Mesothelial cell of epicardium (in vitro differentiated cells): Measurements from ENCODE around the gene ELP5. TPM values are rescaled to one million over a fixed set of nuclear protein-coding genes. Genes with fewer than 3 reads are reported as not detected.
A peak's percentile ranks its signal among the peaks of the same experiment; 100 is the strongest.

Source experiments
- DNase-seq, 2 experiments: peaks; one replicate each; pipeline ENCODE4 v3.0.0; 2021; ENCODE audit warnings: low spot score in 2 of 2; ENCODE audit not compliant: unreplicated experiment in 2 of 2
- H3K27ac Mint-ChIP-seq: 2 replicates; pipeline ENCODE4 v1.8.0; 2021; ENCODE audit warnings: mixed read lengths
- H3K27me3 Mint-ChIP-seq: 2 replicates; pipeline ENCODE4 v1.8.0; 2021; ENCODE audit warnings: low read depth, mixed read lengths
- H3K36me3 Mint-ChIP-seq: 2 replicates; pipeline ENCODE4 v1.8.0; 2021; ENCODE audit warnings: mixed read lengths
- H3K4me1 Mint-ChIP-seq: 2 replicates; pipeline ENCODE4 v1.8.0; 2021; ENCODE audit warnings: mixed read lengths
- H3K4me3 Mint-ChIP-seq: 2 replicates; pipeline ENCODE4 v1.8.0; 2021; ENCODE audit warnings: mild to moderate bottlenecking, moderate library complexity, mixed read lengths
- H3K9me3 Mint-ChIP-seq: 2 replicates; pipeline ENCODE4 v1.8.0; 2021; ENCODE audit warnings: mixed read lengths
- total RNA-seq: library from RNA; stranded (reverse); gene quantifications from 3 replicates; pipeline ENCODE4 v1.2.1, GENCODE V29; 2021
- TF ChIP-seq, protein P1 (sequence below): fragments of 200-600 bp; sonication (generic); IDR thresholded peaks from one replicate; pipeline ENCODE4 v1.5.0; 2021; ENCODE audit warnings: antibody characterized with exemption; ENCODE audit not compliant: unreplicated experiment

ELP5 gene
- total RNA-seq, 1 donor from 2014 or later, result 37.9 TPM

DNA sequence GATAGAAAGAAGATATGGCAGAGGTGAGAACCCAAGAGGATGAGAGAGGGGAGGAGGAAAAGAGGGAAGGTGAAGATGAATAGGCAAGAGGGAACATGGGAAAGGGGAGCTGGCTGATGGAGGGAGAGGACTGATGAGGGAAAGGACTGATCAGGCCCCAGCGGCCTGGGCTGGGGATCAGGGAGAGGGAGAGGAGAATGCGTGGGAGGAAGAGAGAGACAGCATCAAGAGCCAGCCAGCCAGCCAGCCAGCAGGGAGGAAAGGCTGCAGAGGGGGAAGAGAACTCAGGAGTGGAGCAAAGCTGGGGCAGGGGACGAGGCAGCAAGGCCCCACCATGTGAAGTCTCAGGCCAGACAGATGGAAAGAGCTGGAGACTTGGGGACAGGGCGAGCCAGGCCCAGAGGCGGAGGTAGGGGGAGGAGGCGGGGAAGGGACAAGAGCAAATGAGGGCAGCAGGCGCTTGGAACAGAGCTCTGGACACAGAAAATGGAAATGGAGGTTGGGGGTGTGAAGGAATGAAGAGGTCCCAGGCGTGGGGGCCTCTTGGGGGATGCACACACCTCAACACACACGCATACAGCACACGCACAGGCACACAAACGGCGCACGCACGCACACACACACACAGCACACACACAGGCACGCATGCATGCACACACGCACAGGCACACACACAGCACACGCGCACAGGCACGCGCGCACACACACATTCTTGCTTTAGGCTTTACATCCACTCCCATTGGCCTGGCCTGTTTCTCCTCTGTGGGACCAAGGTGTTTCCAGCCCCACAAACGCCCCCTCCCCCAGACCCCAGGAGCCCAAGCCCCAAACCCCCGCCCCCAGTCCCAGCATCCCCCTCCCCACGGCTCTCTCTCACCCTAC is 44.7 kb upstream of the ELP5 start:
- no peaks in the 10 kb centered on the region for H3K27me3 Mint-ChIP-seq
- peak overlapping the region; percentile 81 for H3K27ac Mint-ChIP-seq
- H3K9me3 Mint-ChIP-seq, result no peaks in the 10 kb centered on the region
- peaks cover 65% of the 10 kb centered on the region for H3K4me1 Mint-ChIP-seq
- DNase-seq, result no peak
- peak overlapping the region; percentile 27 for H3K4me3 Mint-ChIP-seq
- H3K36me3 Mint-ChIP-seq, result peaks cover 5% of the 10 kb centered on the region
- TF ChIP-seq, protein P1, sequence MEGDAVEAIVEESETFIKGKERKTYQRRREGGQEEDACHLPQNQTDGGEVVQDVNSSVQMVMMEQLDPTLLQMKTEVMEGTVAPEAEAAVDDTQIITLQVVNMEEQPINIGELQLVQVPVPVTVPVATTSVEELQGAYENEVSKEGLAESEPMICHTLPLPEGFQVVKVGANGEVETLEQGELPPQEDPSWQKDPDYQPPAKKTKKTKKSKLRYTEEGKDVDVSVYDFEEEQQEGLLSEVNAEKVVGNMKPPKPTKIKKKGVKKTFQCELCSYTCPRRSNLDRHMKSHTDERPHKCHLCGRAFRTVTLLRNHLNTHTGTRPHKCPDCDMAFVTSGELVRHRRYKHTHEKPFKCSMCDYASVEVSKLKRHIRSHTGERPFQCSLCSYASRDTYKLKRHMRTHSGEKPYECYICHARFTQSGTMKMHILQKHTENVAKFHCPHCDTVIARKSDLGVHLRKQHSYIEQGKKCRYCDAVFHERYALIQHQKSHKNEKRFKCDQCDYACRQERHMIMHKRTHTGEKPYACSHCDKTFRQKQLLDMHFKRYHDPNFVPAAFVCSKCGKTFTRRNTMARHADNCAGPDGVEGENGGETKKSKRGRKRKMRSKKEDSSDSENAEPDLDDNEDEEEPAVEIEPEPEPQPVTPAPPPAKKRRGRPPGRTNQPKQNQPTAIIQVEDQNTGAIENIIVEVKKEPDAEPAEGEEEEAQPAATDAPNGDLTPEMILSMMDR, result no peak

DNA sequence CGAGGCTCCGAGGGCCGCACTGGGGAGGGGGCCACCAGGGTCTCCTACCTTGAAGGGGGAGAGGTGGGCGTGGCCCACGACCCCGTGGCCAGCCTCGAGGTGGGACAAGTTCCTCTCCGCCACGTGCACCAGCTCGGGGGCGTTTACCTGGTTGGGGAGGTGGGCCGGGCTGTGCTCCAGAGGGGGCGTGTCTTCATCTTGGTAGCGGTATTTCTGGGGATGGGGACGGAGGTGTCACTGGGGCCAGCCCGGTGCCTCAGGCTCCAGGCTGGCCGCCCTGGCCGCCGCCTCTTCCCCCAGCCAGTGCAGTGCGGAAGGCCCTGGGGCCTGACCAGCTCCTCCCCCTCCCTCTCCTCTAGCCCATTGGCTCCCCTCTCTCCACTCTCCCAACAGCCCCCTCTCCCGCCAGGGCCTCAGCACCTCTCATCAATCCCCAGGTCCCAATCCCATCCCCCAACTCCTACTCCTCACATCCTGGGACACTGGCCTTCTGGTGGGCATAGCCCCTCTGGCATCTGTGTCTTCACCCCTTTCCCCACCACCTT is 43.9 kb upstream of the ELP5 start:
- Mint-ChIP-seq H3K27ac (peak overlapping the region; percentile 9), H3K9me3 (no peaks in the 10 kb centered on the region), H3K4me1 (peaks cover 67% of the 10 kb centered on the region), H3K4me3 (peak overlapping the region; percentile 10), H3K27me3 (no peaks in the 10 kb centered on the region), H3K36me3 (no peaks in the 10 kb centered on the region)
- no peak for DNase-seq
- TF ChIP-seq, protein P1, result no peak

DNA sequence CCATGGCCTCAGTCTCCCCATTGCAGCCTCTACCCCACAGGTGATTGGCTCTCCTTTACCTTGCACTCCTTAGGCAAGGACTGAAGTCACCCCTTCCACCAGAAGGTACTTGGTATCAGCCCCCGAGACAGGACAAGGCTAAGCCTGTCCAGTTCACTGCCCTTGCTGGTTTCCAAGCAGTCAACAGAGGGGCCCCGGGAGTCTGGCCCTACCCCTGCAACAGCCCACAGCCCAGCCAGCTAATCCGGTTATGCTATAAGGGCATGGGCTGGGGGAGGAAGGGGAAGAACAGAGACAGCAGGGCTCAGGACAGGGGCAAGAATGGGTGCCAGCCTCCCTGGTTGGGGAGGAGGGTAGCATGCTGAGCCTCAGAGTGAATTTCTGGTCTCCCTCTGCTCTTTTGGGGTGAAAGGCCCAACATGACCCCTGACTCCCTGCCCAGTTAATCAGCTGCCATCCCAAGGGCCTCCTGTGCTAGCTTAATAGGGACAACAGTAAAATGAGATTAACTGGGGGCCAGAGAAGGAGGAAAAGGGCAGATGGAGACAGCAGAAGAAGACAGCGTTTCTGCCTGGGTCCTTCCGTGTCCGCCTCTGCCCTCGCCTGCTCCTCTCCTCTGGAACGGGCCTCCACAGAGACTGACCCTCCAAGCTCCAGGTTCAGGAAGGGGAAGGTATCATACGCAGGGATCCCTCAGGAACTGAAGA is 43.1 kb upstream of the ELP5 start:
- Mint-ChIP-seq H3K4me3 (no peak overlapping the region), H3K27ac (peak overlapping the region; percentile 9)
- DNase-seq, result no peak

DNA sequence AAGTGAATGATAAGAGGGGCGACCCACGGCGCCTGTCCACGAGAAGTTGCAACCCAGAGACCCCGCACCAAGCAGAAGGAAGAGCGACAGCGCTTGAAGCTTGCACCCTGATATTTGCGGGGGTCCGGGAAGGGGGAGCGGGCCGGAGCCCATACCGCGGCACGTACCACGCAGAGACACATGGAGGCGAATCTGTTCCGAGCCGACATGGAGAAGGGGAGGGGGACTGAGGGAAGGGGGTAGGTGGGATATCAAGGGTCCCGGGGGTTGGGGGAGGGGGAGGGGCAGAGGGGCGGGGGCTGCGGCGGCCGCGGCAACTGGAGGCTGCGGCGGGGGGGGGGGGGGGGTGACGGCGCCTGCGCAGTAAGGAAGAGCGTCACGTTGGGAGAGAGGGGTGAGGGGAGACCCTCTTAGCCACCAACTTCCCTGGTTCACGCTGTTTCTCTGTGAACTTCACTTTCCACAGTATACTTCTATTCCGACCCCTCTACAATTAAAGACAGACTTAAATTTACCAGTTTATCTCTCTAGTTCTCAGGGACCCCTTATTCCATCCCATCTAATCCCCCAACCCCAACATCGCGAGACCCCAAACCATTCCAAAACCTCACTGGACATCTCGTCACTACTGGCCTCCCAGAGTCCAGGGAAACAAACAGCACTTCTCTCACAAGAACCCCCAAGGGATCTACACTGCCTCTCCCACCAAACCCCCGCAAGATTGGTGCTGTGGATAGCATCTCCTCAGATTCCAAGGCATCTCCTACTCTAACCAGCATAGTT is 40.3 kb upstream of the ELP5 start:
- peaks cover 71% of the 10 kb centered on the region for H3K4me1 Mint-ChIP-seq
- peak overlapping the region; percentile 74 for H3K27ac Mint-ChIP-seq
- DNase-seq, result peak in 1 of 2 experiments; percentile 17
- H3K36me3 Mint-ChIP-seq, result no peaks in the 10 kb centered on the region
- no peaks in the 10 kb centered on the region for H3K27me3 Mint-ChIP-seq
- TF ChIP-seq, protein P1, result no peak
- peak overlapping the region; percentile 59 for H3K4me3 Mint-ChIP-seq
- no peaks in the 10 kb centered on the region for H3K9me3 Mint-ChIP-seq

More for the DNA sequence above, 43.1 kb upstream of the ELP5 start:
- Mint-ChIP-seq H3K4me1 (peaks cover 72% of the 10 kb centered on the region), H3K9me3 (no peaks in the 10 kb centered on the region), H3K27me3 (no peaks in the 10 kb centered on the region), H3K36me3 (no peaks in the 10 kb centered on the region)
- TF ChIP-seq, protein P1, result no peak

DNA sequence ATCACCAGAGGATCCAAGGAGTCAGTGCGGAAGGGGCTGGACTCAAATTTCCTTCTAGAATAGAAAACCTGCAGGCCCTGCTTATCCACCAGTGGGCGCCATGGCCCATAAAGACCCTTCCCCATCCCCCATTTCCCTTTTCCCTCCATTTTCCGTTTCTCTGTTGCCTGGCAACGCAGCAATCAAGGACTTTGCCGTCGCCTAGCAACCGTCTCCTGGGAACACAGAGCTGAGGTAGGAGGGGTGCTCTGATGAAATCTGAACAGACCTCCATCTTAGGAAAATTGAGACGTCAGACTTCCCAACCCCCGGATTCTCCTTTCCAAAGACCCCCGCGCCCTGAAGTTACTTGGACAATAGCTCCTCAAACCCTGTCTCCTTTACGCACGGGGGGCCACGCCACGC is 38.1 kb upstream of the ELP5 start:
- Mint-ChIP-seq H3K9me3 (no peaks in the 10 kb centered on the region), H3K4me1 (peaks cover 71% of the 10 kb centered on the region), H3K27me3 (no peaks in the 10 kb centered on the region), H3K27ac (peak overlapping the region; percentile 98), H3K36me3 (no peaks in the 10 kb centered on the region), H3K4me3 (peak overlapping the region; percentile 92)
- TF ChIP-seq, protein P1, result peak; percentile 51
- DNase-seq, result peak; percentile 75 to 84
